CD14-positive monocyte (primary cell): ENCODE measurements around the gene CDK19. TPM values are rescaled to one million over a fixed set of nuclear protein-coding genes. Genes with fewer than 3 reads are reported as not detected.

Experiments used
- DNase-seq, 3 donors: peaks; one replicate each; pipeline ENCODE4 v3.0.0-alpha.2; 2011 to 2022
- H2AFZ ChIP-seq: 2 replicates; pipeline ENCODE4 v1.6.0; 2012; ENCODE audit warnings: mild to moderate bottlenecking, low read depth, low read length, inconsistent platforms; ENCODE audit not compliant: insufficient read depth, poor library complexity, severe bottlenecking
- H3K27ac ChIP-seq, 2 donors: 1 replicate in 1 of 2; 2 replicates in 1 of 2; pipeline ENCODE4 v1.5.1; 2012 to 2013; ENCODE audit warnings: low read length in 2 of 2, control low read depth in 1 of 2, inconsistent platforms in 1 of 2, low read depth in 1 of 2, mild to moderate bottlenecking in 1 of 2
- H3K27me3 ChIP-seq, 2 donors: one replicate each; pipeline versions ENCODE4 v1.6.0 to v1.6.1; 2011 to 2013; ENCODE audit warnings: low read length in 2 of 2; ENCODE audit not compliant: control insufficient read depth in 2 of 2, insufficient read depth in 2 of 2
- H3K36me3 ChIP-seq, 2 donors: replicated peaks in 1 of 2; 1 replicate in 1 of 2; 2 replicates in 1 of 2; pipeline versions ENCODE4 v1.5.1 to v1.6.1; 2012 to 2013; ENCODE audit warnings: low read length in 2 of 2, control low read depth in 1 of 2, inconsistent platforms in 1 of 2, mild to moderate bottlenecking in 1 of 2; ENCODE audit not compliant: insufficient read depth in 2 of 2, control insufficient read depth in 1 of 2
- H3K4me1 ChIP-seq, 2 donors: 1 replicate in 1 of 2; 2 replicates in 1 of 2; pipeline versions ENCODE4 v1.5.1 to v1.6.1; 2012 to 2013; ENCODE audit warnings: low read length in 2 of 2, control low read depth in 1 of 2, inconsistent platforms in 1 of 2, mild to moderate bottlenecking in 1 of 2, moderate library complexity in 1 of 2; ENCODE audit not compliant: insufficient read depth in 2 of 2, control insufficient read depth in 1 of 2
- H3K4me2 ChIP-seq: replicated peaks from 2 replicates; pipeline ENCODE3; 2012; ENCODE audit warnings: low read length, moderate library complexity, mild to moderate bottlenecking; ENCODE audit not compliant: poor library complexity, severe bottlenecking; ENCODE audit errors: extremely low read depth
- H3K4me3 ChIP-seq, 3 experiments: fragments of 200-600 bp in 1 of 3; sonication (generic) in 1 of 3; replicated peaks in 1 of 3; 1 replicate in 2 of 3; 2 replicates in 1 of 3; pipeline ENCODE4 v1.5.1; 2011 to 2013; ENCODE audit warnings: low read length in 3 of 3, mild to moderate bottlenecking in 3 of 3, control low read depth in 2 of 3, low read depth in 2 of 3, inconsistent platforms in 1 of 3, moderate library complexity in 1 of 3
- H3K79me2 ChIP-seq: 2 replicates; pipeline ENCODE4 v1.6.0; 2012; ENCODE audit warnings: mild to moderate bottlenecking, control low read depth, inconsistent platforms, low read length, moderate library complexity; ENCODE audit not compliant: insufficient read depth
- H3K9ac ChIP-seq: 2 replicates; pipeline ENCODE4 v1.6.0; 2017; ENCODE audit warnings: low read length, mild to moderate bottlenecking; ENCODE audit not compliant: insufficient read depth, poor library complexity, severe bottlenecking
- H3K9me3 ChIP-seq, 2 donors: replicated peaks in 1 of 2; 1 replicate in 1 of 2; 2 replicates in 1 of 2; pipeline versions ENCODE4 v1.5.1 to v1.6.1; 2012 to 2013; ENCODE audit warnings: low read length in 2 of 2, control low read depth in 1 of 2; ENCODE audit not compliant: control insufficient read depth in 1 of 2, insufficient read depth in 1 of 2
- H4K20me1 ChIP-seq: 2 replicates; pipeline ENCODE4 v1.6.0; 2012; ENCODE audit warnings: mild to moderate bottlenecking, low read length, control low read depth, moderate library complexity; ENCODE audit not compliant: insufficient read depth
- H3K27ac Mint-ChIP-seq, 7 donors: one replicate each; pipeline ENCODE4 v1.8.0; 2020; ENCODE audit warnings: mild to moderate bottlenecking in 7 of 7, mixed read lengths in 7 of 7, moderate library complexity in 6 of 7, inconsistent platforms in 2 of 7
- H3K27me3 Mint-ChIP-seq, 3 donors: one replicate each; pipeline ENCODE4 v1.8.0; 2021 to 2022; ENCODE audit warnings: low read depth in 3 of 3, mild to moderate bottlenecking in 3 of 3, mixed read lengths in 3 of 3, moderate library complexity in 3 of 3, inconsistent platforms in 1 of 3
- H3K36me3 Mint-ChIP-seq, 2 donors: one replicate each; pipeline ENCODE4 v1.8.0; 2020; ENCODE audit warnings: mixed read lengths in 2 of 2, inconsistent platforms in 1 of 2, mild to moderate bottlenecking in 1 of 2
- H3K4me1 Mint-ChIP-seq: one replicate; pipeline ENCODE4 v1.8.0; 2020; ENCODE audit warnings: mild to moderate bottlenecking, mixed read lengths
- H3K4me3 Mint-ChIP-seq, 2 donors: one replicate each; pipeline ENCODE4 v1.8.0; 2020; ENCODE audit warnings: mild to moderate bottlenecking in 2 of 2, mixed read lengths in 2 of 2, moderate library complexity in 1 of 2
- H3K9me3 Mint-ChIP-seq, 7 donors: one replicate each; pipeline ENCODE4 v1.8.0; 2020 to 2022; ENCODE audit warnings: mixed read lengths in 7 of 7, mild to moderate bottlenecking in 6 of 7, moderate library complexity in 6 of 7, inconsistent platforms in 2 of 7
- CTCF ChIP-seq: fragments of 200-600 bp; IDR thresholded peaks from one replicate; pipeline ENCODE4 v1.8.0; 2022; ENCODE audit warnings: antibody characterized with exemption, mild to moderate bottlenecking
- WGBS: methylation state at CpG from one replicate; pipeline ENCODE4 v1.1.5; 2013; ENCODE audit warnings: missing lambda C conversion rate; ENCODE audit not compliant: insufficient coverage; 5-methylcytosine and 5-hydroxymethylcytosine counted together
- intact Hi-C, 2 donors: fragments of 100-400 bp; cut with micrococcal nuclease; formaldehyde crosslinking; loops; one replicate each; pipeline versions ENCODE4 v1.15.0 to v1.15.1; 2023
- polyA plus RNA-seq, 3 donors: library from polyadenylated mRNA; depleted of rRNA in 1 of 3; unstranded in 2 of 3; stranded (reverse) in 1 of 3; fragments of 300-500 nt in 2 of 3; fragments of >200 nt in 1 of 3; fragmentation: Illumina TruSeq in 2 of 3; gene quantifications; 1 replicate in 2 of 3; 2 replicates in 1 of 3; pipeline ENCODE4 v1.2.3, GENCODE V29; 2012 to 2021

CDK19 gene
- polyA plus RNA-seq, 3 donors: 2.7 to 12.0 (median 3.9) TPM

- H3K36me3 Mint-ChIP-seq: peaks cover 8 to 14% of the 10 kb centered on the region in 2 donors
- no peaks in the 10 kb centered on the region for H3K27me3 Mint-ChIP-seq
- peak overlapping the region in 1 of 7 donors; percentile 20 for H3K27ac Mint-ChIP-seq
- no peak for TF ChIP-seq CTCF
- H3K36me3 ChIP-seq: peaks cover 0 to 7% of the 10 kb centered on the region in 2 donors
- intact Hi-C loops: no loop called here
- peaks cover 35% of the 10 kb centered on the region for H4K20me1 ChIP-seq
- no peaks in the 10 kb centered on the region for H3K9me3 ChIP-seq
- peaks cover 0 to 3% (median 0%) of the 10 kb centered on the region in 7 donors for H3K9me3 Mint-ChIP-seq
- DNase-seq: no peak
- no peak overlapping the region for H3K4me3 ChIP-seq
- no peak overlapping the region for H3K4me2 ChIP-seq
- H3K27ac ChIP-seq: no peak overlapping the region
- H3K4me1 Mint-ChIP-seq: peaks cover 8% of the 10 kb centered on the region
- no CpG with 5 or more reads among the region's 2 CpGs for WGBS
- H2AFZ ChIP-seq: no peak overlapping the region
- no peak overlapping the region for H3K9ac ChIP-seq
- no peaks in the 10 kb centered on the region for H3K4me1 ChIP-seq
- H3K4me3 Mint-ChIP-seq: no peak overlapping the region
- no peaks in the 10 kb centered on the region for H3K27me3 ChIP-seq
- H3K79me2 ChIP-seq: peaks cover 72% of the 10 kb centered on the region
Measured at GRCh38 chr6:110777636-110778035, 37.6 kb downstream of the CDK19 start.

GRCh38 chr6:110776413-110776812, 38.9 kb downstream of the CDK19 start:
- no peaks in the 10 kb centered on the region for H3K9me3 ChIP-seq
- H3K9ac ChIP-seq: no peak overlapping the region
- H3K9me3 Mint-ChIP-seq: peaks cover 0 to 13% (median 2%) of the 10 kb centered on the region in 7 donors
- H3K27me3 Mint-ChIP-seq: no peaks in the 10 kb centered on the region
- peak overlapping the region in 1 of 7 donors; percentile 18 for H3K27ac Mint-ChIP-seq
- peaks cover 0 to 18% of the 10 kb centered on the region in 2 donors for H3K36me3 ChIP-seq
- peaks cover 5% of the 10 kb centered on the region for H3K4me1 Mint-ChIP-seq
- H3K27ac ChIP-seq: no peak overlapping the region
- no peak overlapping the region for H3K4me3 Mint-ChIP-seq
- peaks cover 64% of the 10 kb centered on the region for H3K79me2 ChIP-seq
- no peak overlapping the region for H3K4me3 ChIP-seq
- peaks cover 24% of the 10 kb centered on the region for H4K20me1 ChIP-seq
- no peaks in the 10 kb centered on the region for H3K4me1 ChIP-seq
- no peaks in the 10 kb centered on the region for H3K27me3 ChIP-seq
- intact Hi-C loops: no loop called here
- no peak for DNase-seq
- H3K36me3 Mint-ChIP-seq: peaks cover 20 to 26% of the 10 kb centered on the region in 2 donors
- no peak overlapping the region for H2AFZ ChIP-seq
- no peak overlapping the region for H3K4me2 ChIP-seq
- TF ChIP-seq CTCF: no peak
